ENCODE results near the gene RAB1B.
A peak's percentile ranks its signal among the peaks of the same experiment; 100 is the strongest.

The RAB1B gene

GRCh38 chr11:66292543-66293332 is 24.3 kb downstream of the RAB1B start:
- no peak overlapping the region for H3K9ac ChIP-seq (ENCODE audit: low read depth, low read length, poor library complexity)
- H3K79me1 ChIP-seq (ENCODE audit: low read depth, low read length) = peaks cover 8% of the 10 kb centered on the region
- H3K4me2 ChIP-seq (ENCODE audit: insufficient read depth, low read length, poor library complexity, severe bottlenecking) = peak overlapping the region; percentile 57
- H2BK5ac ChIP-seq (ENCODE audit: low read length) = no peak overlapping the region
- peak overlapping the region; percentile 63 for H3K14ac ChIP-seq (ENCODE audit: low read length)
- H2AFZ ChIP-seq (ENCODE audit: low read length) = no peak overlapping the region
- peaks cover 9 to 13% of the 10 kb centered on the region in 2 donors for H3K4me1 ChIP-seq (ENCODE audit: control insufficient read depth in 2 of 2, insufficient read depth in 1 of 2, low read depth in 1 of 2, low read length in 2 of 2)
- H3K23ac ChIP-seq (ENCODE audit: low read depth, low read length, poor library complexity) = peak overlapping the region; percentile 85
- no peak overlapping the region for H2BK12ac ChIP-seq (ENCODE audit: low read length)
- H2AK5ac ChIP-seq (ENCODE audit: low read depth, low read length) = no peak overlapping the region
- H3K4me3 ChIP-seq (ENCODE audit: low read length in 2 of 2) = no peak overlapping the region
- no CpG with 5 or more reads among the region's 17 CpGs for WGBS, 2 donors (ENCODE audit: extremely low coverage in 2 of 2, insufficient read length in 2 of 2, insufficient replicate concordance in 1 of 2)
- H2BK120ac ChIP-seq (ENCODE audit: low read depth, low read length) = no peak overlapping the region
- no peak for DNase-seq (ENCODE audit: low spot score)
- H2BK15ac ChIP-seq (ENCODE audit: low read length) = peak overlapping the region; percentile 24
- H3K36me3 ChIP-seq (replicated peaks in 1 of 2; ENCODE audit: control insufficient read depth in 2 of 2, insufficient read depth in 2 of 2, low read length in 2 of 2) = no peaks in the 10 kb centered on the region
- peaks cover 19 to 67% (median 40%) of the 10 kb centered on the region in 3 experiments for H3K27me3 ChIP-seq (ENCODE audit: control insufficient read depth in 3 of 3, insufficient read depth in 3 of 3, low read depth in 1 of 3, low read length in 3 of 3)
- peak overlapping the region; percentile 22 for H4K91ac ChIP-seq (ENCODE audit: low read depth, low read length, poor library complexity)
- H4K8ac ChIP-seq (ENCODE audit: low read depth, low read length) = no peak overlapping the region
- H3K4ac ChIP-seq (ENCODE audit: low read length) = no peak overlapping the region
- no peak overlapping the region for H3K27ac ChIP-seq (replicated peaks; ENCODE audit: low read length)
- peaks cover 0 to 5% of the 10 kb centered on the region in 2 donors for H3K9me3 ChIP-seq (replicated peaks in 1 of 2; ENCODE audit: control insufficient read depth in 2 of 2, insufficient read depth in 1 of 2, low read depth in 1 of 2, low read length in 2 of 2)
- peak overlapping the region; percentile 85 for H3K18ac ChIP-seq (ENCODE audit: low read length)

GRCh38 chr11:66293352-66293751 is 24.9 kb downstream of the RAB1B start:
- H4K91ac ChIP-seq (ENCODE audit: low read depth, low read length, poor library complexity) = no peak overlapping the region
- no peak overlapping the region for H2BK12ac ChIP-seq (ENCODE audit: low read length)
- no peak overlapping the region for H2AFZ ChIP-seq (ENCODE audit: low read length)
- no peak overlapping the region for H4K8ac ChIP-seq (ENCODE audit: low read depth, low read length)
- H2BK5ac ChIP-seq (ENCODE audit: low read length) = no peak overlapping the region
- no peak for DNase-seq (ENCODE audit: low spot score)
- no peak overlapping the region for H3K4me2 ChIP-seq (ENCODE audit: insufficient read depth, low read length, poor library complexity, severe bottlenecking)
- no peak overlapping the region for H3K18ac ChIP-seq (ENCODE audit: low read length)
- peaks cover 19 to 73% (median 40%) of the 10 kb centered on the region in 3 experiments for H3K27me3 ChIP-seq (ENCODE audit: control insufficient read depth in 3 of 3, insufficient read depth in 3 of 3, low read depth in 1 of 3, low read length in 3 of 3)
- H3K14ac ChIP-seq (ENCODE audit: low read length) = no peak overlapping the region
- H2BK120ac ChIP-seq (ENCODE audit: low read depth, low read length) = no peak overlapping the region
- H3K9me3 ChIP-seq (replicated peaks in 1 of 2; ENCODE audit: control insufficient read depth in 2 of 2, insufficient read depth in 1 of 2, low read depth in 1 of 2, low read length in 2 of 2) = peaks cover 0 to 5% of the 10 kb centered on the region in 2 donors
- no peak overlapping the region for H3K27ac ChIP-seq (replicated peaks; ENCODE audit: low read length)
- H3K9ac ChIP-seq (ENCODE audit: low read depth, low read length, poor library complexity) = no peak overlapping the region
- WGBS, 2 donors (ENCODE audit: extremely low coverage in 2 of 2, insufficient read length in 2 of 2, insufficient replicate concordance in 1 of 2) = no CpG with 5 or more reads among the region's 4 CpGs
- peaks cover 8% of the 10 kb centered on the region for H3K79me1 ChIP-seq (ENCODE audit: low read depth, low read length)
- H2BK15ac ChIP-seq (ENCODE audit: low read length) = no peak overlapping the region
- H3K23ac ChIP-seq (ENCODE audit: low read depth, low read length, poor library complexity) = no peak overlapping the region
- no peaks in the 10 kb centered on the region for H3K36me3 ChIP-seq (replicated peaks in 1 of 2; ENCODE audit: control insufficient read depth in 2 of 2, insufficient read depth in 2 of 2, low read length in 2 of 2)
- no peak overlapping the region for H2AK5ac ChIP-seq (ENCODE audit: low read depth, low read length)
- H3K4ac ChIP-seq (ENCODE audit: low read length) = no peak overlapping the region
- H3K4me1 ChIP-seq (ENCODE audit: control insufficient read depth in 2 of 2, insufficient read depth in 1 of 2, low read depth in 1 of 2, low read length in 2 of 2) = peaks cover 5 to 10% of the 10 kb centered on the region in 2 donors
- no peak overlapping the region for H3K4me3 ChIP-seq (ENCODE audit: low read length in 2 of 2)

DNA sequence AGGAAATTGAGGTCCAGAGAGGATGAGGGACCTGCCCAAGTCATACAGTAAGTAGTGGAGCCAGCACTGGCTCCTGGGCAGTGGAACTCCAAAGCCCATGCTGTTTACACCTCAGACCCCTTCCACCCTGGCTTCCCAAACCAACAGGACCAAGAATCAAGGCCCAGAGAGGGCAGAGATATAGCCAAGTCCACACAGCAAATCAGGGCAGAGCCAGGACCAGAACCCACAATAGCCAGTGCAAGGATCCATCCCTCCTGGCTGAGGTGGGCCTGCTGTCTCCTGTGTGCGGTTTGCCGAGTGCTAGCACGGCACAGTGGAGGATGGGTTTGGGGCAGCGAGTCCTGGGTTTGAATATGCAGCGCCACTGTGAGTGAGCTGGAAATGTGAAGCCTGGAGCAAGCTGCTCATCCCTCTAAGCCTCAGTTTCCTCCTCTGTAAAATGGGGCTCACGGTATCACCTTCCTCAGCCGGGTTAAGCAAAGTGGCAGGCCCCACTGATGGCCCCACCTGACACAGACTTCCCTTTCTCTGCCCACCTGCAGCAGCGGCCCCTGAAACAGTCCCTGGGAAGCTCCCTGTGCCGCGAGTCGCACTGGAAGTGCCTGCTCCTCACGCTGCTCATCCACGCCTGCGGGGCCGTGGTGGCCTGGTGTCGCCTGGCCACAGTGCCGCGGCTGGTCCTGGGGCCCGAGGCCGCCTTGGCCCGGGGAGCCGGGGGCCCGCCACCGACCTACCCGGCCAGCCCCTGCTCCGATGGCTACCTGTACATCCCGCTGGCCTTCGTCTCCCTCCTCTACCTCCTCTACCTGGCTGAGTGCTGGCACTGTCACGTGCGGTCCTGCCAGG is 25.6 kb downstream of the RAB1B start:
- Histone ChIP-seq H3K9ac (ENCODE audit: low read depth, low read length, poor library complexity) (no peak overlapping the region), H4K8ac (ENCODE audit: low read depth, low read length) (no peak overlapping the region), H3K4me3 (ENCODE audit: low read length in 2 of 2) (no peak overlapping the region), H4K91ac (ENCODE audit: low read depth, low read length, poor library complexity) (no peak overlapping the region), H3K4ac (ENCODE audit: low read length) (no peak overlapping the region), H2AFZ (ENCODE audit: low read length) (no peak overlapping the region), H3K4me1 (ENCODE audit: control insufficient read depth in 2 of 2, insufficient read depth in 1 of 2, low read depth in 1 of 2, low read length in 2 of 2) (peaks cover 5 to 10% of the 10 kb centered on the region in 2 donors), H2BK15ac (ENCODE audit: low read length) (no peak overlapping the region), H3K27me3 (ENCODE audit: control insufficient read depth in 3 of 3, insufficient read depth in 3 of 3, low read depth in 1 of 3, low read length in 3 of 3) (peaks cover 19 to 76% (median 40%) of the 10 kb centered on the region in 3 experiments), H3K36me3 (replicated peaks in 1 of 2; ENCODE audit: control insufficient read depth in 2 of 2, insufficient read depth in 2 of 2, low read length in 2 of 2) (no peaks in the 10 kb centered on the region), H3K14ac (ENCODE audit: low read length) (peak overlapping the region; percentile 71), H3K23ac (ENCODE audit: low read depth, low read length, poor library complexity) (peak overlapping the region; percentile 85), H2BK120ac (ENCODE audit: low read depth, low read length) (no peak overlapping the region), H3K4me2 (ENCODE audit: insufficient read depth, low read length, poor library complexity, severe bottlenecking) (no peak overlapping the region), H2BK5ac (ENCODE audit: low read length) (no peak overlapping the region), H3K79me1 (ENCODE audit: low read depth, low read length) (peaks cover 6% of the 10 kb centered on the region), H2BK12ac (ENCODE audit: low read length) (no peak overlapping the region), H2AK5ac (ENCODE audit: low read depth, low read length) (no peak overlapping the region), H3K27ac (replicated peaks; ENCODE audit: low read length) (no peak overlapping the region), H3K18ac (ENCODE audit: low read length) (peak overlapping the region; percentile 28), H3K9me3 (replicated peaks in 1 of 2; ENCODE audit: control insufficient read depth in 2 of 2, insufficient read depth in 1 of 2, low read depth in 1 of 2, low read length in 2 of 2) (peaks cover 0 to 5% of the 10 kb centered on the region in 2 donors)
- no peak for DNase-seq (ENCODE audit: low spot score)
- WGBS, 2 donors (ENCODE audit: extremely low coverage in 2 of 2, insufficient read length in 2 of 2, insufficient replicate concordance in 1 of 2) = no CpG with 5 or more reads among the region's 30 CpGs

All from neuronal stem cell (in vitro differentiated cells).